Fibroblast of the conjunctiva (primary cell): ENCODE measurements around the gene ITCH.
"Not testable (repeated sequence)": the region's sequence is repeated elsewhere in the genome, so short reads cannot be mapped to it uniquely, and the experiment has no call there.

Experiments
- DNase-seq: peaks from one replicate; pipeline ENCODE4 v3.0.0-alpha.2; 2010; ENCODE audit warnings: low read depth

Gene ITCH

DNA sequence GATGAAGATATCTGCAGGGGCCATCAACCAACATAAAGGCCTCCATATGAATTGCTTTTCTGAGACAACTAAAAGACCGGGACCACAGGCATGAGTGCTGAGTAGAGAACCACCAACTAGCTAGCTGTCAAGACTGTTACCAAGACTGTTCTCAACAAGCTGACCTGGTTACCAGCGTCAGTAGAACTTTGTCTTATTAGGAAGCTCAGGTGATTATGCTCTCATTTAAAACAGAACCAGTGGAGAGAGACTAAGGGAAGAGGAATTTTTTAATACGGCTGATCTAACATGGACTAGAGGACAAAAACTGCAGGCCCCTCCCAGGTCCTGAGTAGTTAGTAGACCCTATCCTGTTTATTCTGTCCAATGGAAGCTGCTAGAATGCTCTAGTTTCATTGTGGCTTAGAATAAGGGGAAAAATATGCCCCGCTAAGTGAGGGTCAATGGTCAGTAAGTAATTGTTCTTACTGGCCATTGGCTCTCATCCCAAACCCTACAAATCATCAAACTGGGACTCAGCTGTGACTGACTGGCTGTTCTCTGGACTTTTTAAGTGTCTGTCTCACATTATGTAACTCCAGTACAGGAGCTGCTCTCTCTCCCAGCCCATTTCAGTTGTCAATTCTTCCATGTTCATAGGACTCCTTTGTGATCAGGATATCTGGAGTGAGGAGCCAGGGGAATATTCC lies 149.3 kb downstream of the ITCH start:
- DNase-seq = no peak

DNA sequence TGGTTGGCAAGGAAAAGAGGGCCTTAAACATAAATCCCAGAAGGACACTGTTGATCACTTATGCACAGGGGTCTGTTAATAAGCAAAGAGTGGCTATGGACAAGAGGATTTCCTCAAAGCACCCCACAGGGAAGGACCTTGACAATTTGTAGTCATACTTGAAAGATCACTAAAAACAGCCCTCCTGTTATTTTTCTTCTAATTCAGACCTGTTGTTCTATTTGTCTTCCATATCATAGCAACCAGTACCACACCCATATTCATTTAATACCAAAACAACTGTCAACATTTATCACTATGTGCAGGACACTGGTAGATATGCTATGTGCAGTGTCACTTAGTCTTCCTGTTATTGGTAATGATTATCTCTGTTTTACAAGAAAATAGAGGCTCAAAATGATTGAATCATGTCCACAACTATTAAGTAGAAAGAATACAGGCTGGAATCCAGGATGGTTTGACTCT lies 149.9 kb downstream of the ITCH start:
- DNase-seq = no peak

DNA sequence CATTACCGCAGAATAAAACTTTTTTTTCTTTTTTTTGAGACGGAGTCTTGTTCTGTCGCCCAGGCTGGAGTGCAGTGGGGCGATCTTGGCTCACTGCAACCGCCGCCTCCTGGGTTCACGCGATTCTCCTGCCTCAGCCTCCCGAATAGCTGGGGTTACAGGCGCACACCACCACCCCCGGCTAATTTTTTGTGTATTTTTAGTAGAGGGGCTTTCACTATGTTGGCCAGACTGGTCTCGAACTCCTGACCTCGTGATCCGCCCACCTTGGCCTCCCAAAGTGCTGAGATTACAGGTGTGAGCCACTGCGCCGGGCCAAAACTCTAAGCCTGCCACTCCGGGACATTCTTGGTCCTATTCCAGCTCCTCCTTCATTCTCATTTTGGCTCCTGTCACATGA lies 151.0 kb downstream of the ITCH start:
- not testable (repeated sequence) for DNase-seq

DNA sequence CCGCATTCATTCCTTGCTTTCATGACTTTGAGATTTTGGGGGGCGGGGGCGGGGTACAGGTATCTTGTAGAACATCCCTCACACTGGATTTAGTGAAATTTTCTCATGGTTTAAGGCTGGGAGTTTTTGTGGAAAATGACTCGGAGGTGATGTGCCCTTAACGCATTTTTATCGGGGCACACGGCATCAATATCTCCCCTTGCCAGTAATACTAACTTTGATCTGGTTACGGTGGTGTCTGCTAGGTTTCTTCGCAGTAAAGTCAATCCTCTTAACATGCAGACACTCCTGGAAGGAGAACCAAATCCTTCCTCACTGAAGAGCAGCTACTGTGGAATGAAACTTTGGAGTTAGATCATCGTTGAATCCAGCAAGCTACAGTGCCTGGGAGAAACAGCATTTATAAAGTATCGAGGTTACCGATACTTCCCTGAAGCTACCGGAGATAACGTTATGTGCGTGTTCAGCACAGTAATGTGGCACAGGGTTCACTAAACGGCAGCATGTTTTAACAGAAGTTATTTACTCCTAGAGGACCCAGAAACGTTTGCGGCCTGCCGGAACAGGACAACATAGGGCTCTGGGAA lies 151.9 kb downstream of the ITCH start:
- no peak for DNase-seq

DNA sequence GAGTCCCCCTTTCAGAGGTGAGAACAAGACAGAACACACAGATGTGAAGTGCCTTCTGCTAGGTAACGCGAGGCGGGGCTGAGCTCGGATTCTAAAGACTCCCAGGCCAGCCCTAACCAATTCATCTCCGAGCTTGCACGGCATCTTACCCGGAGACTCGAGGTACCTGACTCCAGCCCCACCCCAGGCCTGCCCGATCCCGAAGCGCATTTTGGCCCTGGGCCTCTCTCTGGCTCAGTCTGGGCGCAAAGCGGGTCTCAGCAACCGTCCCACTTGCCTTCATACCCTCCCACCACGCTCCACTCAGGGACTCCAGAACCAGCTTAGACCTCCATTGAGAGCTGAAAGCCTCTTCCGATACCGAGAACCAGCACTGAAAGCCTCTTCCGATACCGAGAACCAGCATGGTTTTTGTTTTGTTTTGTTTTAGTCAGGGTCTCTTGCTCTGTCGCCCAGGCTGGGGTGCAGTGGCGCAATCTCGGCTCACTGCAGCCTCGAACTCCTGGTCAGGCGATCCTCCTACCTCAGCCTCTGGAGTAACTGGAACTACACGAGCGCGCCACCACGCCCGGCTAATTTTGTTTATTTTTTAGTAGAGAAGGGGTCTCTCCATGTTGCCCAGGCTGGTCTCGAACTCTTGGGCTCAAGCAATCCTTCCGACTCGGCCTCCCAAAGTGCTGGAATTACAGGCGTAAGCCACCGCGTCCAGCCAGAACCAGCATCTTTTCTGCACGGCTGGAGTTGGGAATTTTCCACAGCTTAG lies 152.6 kb downstream of the ITCH start:
- no peak for DNase-seq

DNA sequence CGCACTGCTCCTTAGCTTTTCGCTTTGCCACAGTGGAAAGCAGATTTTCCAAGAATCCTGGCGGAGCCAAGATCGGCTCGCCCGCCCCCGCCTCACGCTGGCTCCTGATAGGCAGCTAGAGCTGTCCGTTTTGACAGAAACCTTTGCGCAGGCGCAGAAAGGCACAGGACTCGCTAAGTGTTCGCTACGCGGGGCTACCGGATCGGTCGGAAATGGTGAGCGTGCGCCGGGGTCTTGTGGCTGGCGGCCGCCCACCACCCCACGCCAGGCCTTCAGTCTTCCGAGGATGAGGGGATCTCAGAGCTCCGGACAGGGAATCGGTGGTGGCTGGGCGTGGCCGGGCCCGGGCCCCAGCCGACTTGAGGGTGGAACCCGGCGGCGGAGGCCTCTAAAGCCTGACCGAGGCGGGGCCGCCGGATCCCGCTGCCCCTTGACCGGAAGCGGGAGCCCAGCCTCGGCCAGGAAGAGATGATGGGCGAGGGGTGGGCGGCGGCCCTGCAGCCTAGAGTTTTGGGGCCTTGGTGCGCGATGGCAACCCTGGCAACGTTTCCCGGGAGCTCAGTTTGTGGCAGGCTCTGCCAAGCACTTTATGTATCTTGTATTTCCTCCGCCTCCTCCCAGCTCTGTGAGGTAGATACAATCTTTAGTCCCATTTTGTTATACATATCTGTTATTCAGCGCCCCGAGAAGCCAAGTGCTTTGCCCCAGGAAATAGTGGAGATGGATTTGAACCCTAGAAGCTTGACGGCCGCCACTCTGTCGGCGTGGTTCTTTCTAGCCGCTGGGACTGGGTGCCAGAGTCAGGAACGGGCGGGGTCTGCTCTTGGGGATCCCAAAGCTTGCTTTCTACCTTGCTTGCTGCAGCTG lies 153.4 kb downstream of the ITCH start, which contains the start of gene DYNLRB1:
DYNLRB1 (plus strand) TSS at position 176 of the 867 bp plus-strand sequence; CDS start at position 213, 37 bp downstream.
- DNase-seq = peak; percentile 91

DNA sequence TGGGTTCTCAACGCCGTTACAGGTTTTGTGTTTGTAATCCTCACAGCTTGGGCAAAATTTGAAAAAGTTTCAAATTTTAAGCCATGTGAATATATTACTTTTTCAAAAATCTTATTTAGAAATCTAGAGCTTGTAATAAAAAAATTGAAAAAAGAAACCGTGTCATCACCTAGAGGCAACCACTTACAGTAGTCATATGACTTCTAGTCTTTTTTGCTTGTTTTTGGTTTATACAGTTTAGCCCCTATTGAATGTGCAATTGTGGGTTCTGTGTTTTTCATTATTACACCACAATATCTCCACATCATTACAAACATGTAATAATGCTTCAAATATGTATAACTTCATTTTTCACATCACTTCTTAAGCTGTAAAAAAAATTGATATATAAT lies 154.0 kb downstream of the ITCH start:
- DNase-seq = no peak

DNA sequence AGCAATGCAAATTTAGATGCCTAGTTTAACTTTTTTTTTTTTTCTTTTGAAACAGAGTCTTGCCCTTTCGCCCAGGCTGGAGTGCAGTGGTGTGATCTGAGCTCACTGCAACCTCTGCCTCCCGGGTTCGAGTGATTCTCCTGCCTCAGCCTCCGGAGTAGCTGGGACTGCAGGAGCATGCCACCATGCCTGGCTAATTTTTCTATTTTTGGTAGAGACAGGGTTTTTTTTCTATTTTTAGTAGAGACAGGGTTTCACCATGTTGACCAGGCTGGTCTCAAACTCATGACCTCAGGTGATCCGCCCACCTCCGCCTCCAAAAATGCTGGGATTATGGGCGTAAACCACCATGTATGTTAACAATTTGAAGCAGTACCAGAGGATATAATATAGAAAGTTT lies 155.8 kb downstream of the ITCH start:
- not testable (repeated sequence) for DNase-seq

DNA sequence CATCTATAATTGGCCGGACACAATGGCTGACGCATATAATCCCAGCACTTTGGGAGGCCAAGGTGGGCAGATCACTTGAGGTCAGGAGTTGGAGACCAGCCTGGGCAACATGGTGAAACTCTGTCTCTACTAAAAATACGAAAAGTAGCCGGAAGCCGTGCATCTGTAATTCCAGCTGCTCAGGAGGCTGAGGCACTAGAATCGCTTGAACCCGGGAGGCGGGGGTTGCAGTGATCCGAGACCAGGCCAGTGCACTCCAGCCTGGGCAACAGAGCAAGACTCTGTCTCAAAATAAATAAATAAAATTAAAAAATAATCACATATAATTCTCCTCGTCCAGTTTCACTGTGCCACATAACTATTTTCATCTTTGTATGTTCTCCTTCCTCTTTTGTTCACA lies 156.8 kb downstream of the ITCH start:
- not testable (repeated sequence) for DNase-seq

DNA sequence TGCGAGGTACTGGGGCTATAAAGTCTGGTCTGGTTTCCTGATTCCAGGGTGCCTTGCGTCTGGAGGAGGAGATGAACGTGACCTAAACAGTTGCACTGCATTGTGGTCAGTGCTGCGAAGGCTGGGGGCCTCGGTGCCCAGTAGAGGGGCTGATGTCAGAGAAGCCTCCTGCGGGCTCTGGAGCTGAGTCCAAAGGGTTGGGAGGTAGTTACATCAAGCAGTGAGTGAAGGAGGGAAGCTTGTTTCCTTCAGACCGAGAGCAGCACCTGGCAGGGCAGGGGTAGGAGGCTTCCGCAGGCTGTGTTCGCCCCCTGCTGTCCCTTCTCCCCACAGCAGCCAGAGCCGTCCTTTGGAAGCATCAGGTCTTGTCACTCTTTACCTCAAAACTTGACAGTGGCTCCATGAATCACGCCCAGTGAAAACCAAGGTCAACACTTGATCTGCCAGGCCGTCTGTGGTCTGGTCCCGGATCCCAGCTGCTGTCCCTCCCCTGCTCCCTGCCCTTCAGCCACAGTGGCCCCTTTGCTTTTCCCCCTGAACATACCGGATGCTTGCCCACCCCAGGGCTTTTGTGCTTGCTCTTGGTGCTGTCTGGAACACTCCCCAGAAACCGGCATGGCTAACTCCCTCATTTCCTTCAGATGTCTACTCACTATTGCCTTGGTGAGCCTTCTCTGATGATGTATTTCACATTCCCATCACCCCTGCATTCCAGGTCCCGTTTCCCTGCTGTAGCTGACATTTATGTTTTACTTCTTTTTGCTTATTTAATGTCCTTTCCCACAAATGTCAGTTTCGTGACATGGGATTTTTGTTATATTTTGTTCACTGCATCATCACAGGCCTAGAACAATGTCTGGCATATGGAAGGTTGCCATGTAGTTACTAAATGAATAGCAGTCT lies 160.1 kb downstream of the ITCH start:
- DNase-seq = no peak

DNA sequence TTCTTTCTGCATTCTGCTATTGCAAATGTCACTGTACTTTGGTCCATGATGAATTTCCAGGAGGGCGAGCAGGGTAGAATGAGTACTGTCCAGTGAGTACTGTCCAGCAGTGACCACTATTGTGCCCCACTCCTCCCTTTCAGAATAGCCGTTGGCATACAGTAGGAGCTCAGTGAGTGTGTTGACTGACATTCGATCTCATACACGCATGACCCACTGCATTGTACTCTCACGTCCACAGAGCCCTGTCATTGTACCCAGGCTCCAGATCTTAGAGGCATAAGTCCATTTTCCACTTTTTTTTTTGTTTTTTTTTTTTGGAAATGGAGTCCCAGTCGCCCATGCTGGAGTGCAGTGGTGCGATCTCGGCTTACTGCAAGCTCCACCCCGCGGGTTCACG lies 161.4 kb downstream of the ITCH start:
- no peak for DNase-seq

DNA sequence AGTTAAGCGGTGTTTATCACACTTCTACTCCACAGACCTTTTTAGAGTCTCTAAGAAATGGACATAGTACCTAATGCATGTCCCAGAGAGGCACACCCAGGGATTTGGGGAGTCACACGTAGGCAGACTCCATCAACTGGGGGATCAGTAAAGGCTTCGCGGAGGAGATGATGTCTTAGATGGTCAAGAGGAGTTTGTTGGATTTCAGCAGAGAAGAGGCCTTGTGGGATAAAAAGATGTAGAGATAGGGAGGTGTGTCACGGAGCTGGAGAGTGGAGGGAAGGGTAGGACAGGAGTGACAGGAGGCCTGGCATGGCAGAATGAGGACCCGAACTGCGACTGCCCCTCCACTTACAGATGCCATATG lies 162.3 kb downstream of the ITCH start:
- DNase-seq = no peak

DNA sequence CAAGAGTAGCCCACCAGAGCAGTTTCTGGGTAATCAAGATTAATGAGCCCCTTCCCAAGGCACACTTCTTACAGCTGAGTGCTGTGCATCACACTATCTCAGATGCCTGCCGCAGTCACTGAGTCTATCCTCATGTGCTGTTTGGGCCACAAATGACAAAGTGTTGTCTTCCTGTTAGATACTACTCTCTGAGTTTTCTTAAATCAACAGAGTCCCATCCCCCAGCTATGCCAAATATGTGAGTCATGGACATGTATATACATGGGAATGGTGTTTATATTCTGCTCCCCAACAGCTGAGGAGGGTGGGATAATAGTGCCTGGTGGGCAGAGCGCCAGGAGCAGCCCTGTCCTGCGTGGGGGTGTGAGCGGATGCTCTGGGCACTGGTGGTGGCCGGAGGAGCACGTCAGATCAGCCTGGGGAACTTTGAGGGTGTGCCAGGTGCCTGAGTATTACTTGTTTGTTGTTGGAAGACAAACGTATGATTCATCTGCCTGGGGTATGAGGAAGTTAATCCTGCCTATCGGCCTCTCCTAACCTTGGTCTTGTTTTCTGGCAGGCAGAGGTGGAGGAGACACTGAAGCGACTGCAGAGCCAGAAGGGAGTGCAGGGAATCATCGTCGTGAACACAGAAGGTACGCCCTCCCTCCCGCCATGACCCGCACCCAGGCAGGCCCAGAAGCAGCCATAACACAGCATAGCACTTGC lies 162.8 kb downstream of the ITCH start:
- DNase-seq = peak; percentile 96

DNA sequence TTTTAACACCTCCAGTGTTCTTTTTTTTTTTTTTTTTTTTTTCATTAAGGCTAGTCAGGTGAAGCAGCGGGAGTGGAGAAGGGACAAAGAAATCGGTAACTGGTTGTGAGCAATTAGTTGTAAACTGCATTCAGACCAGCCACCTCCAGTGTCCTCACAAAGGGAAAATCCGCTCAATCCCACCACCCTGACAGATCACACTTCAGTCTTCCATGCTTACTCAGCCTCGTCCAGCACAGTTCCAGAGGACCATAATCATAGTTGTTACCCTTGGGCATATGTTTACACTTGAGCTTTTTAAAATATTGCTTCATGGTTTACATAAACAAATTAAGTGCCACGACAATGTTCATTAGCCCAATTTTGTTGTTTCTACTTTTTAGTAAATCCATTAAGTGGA lies 163.4 kb downstream of the ITCH start:
- no peak for DNase-seq

DNA sequence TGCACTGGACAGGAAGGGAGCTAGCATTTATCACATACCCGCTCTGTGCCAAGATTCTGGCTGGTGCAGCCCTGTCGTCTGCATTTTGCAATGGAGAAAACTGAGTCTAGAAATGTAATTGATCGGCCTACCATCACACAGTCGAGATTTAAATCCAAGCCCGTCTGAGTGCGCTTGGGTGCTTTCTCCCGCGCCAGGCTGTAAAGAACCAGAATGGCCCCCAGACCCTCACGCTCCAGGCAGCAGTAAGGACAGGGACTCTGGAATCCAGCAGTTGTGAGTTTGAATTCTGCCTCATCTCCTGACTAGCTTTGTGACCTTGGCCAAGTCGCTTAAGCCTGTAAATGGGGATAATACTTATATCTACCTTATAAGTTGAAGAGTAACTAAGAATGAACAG lies 163.9 kb downstream of the ITCH start:
- no peak for DNase-seq

DNA sequence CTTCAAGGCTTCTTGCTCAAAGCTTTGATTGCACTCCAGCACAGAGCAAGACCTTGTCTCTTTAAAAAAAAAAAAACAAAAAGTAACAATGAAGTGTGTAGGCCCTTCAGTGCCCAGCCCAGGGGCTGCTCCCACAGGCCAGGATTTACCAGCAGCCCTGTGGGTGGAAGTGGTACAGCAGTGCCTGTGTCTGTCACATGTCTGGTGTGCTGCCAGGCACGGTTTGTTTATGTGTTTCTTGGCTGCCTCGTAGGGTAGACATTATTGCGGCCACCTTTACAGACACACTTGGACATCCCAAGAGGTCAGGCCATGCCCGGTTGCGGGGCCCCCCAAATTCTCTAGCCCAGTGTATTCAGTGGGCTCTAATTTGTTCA lies 165.8 kb downstream of the ITCH start:
- DNase-seq = no peak

DNA sequence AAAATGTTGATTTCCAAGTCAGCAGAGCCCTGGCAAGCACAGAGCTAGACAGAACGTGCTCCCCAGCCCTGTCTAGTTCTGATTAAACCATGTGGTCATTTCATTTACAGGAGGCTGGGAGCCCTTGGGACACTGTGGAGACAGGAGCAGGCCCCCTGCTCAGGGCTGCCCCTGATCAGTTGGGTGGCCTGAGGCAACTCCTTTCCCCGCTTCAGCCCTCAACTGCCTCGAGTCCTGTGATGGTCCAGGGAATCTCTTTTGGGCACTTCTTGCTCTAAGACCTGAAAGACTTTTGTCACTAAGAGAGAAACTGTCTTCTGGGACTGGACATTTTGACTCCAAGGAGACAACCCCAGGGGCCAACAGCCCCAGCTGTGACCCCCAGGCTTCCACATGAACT lies 166.7 kb downstream of the ITCH start:
- no peak for DNase-seq

DNA sequence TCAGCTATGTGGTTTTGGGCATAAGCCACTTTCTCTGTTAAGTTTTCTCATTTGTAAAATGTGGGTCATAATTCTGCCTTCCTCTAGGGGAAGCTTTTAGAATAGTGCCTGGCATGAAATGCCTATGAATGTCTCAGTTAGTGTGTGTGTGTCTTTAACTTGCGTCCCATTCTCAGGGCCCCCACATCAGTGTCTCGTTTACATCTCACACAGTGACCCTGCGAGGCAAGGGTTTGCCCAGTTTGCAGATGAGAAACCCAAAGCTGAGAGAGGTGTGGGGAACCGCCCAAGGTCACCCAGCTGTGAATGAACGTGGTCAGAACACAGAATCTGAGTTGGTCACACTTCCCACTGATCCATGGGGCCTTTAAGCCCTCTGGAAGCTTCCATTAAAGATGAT lies 167.3 kb downstream of the ITCH start:
- DNase-seq = no peak

DNA sequence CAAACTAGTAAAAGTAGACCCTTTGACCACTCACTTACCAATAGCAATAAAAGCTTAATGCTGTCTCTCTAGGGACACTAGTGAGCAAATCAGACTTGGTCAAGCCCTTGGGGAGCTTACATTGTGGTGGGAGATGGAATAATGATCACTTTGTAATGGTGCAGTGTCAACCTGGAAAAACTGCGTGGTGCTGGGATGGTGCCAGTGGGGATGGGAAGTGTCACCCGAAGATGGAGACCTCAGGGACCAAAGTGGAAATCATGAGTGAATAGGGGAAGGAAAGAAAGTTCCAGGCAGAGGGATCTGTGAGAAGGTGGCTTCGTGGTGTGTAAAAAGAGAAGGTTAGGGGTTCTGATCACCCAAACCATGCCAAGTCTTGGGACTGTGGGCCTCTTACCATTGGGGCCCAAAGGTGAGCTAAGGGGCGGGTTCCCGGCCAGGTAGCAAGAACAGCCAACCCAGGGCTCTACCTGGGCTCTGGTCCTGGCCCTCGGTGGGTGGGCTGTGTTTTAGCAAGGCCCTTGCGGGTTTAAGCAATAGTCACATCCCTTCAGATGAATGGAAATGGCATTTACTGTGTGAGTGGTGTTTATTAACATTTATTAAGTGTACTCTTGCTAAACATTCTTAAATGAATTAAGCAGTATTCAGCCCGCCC lies 168.7 kb downstream of the ITCH start:
- DNase-seq = no peak

DNA sequence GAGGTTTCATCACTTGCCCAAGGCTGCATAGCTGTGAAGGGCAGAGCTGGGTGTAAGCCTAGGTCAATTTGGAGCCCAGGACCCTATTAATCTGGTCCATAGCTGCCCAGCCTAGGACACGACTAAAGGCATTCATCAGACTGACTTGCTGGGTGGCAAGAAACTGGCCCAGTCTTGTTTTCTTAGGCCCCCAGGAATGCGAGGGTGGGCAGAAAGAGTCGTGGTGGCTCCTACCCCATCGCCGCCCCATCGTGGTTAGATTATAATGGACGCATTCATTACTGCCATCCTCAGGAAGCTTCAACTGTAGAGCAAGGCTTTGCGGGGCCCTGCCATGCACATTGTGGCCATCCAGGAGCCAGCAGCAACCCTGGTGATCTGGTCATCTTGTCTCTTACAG lies 169.2 kb downstream of the ITCH start:
- DNase-seq = no peak
